Gastroesophageal sphincter (tissue), 4 donors: Measurements from ENCODE around the gene MTHFS. TPM values are rescaled to one million over a fixed set of nuclear protein-coding genes. Genes with fewer than 3 reads are reported as not detected.

Source experiments
- ATAC-seq: fragments of 150-250 bp; one replicate; pipeline ENCODE4 v1.9.1; 2016; ENCODE audit warnings: mild to moderate bottlenecking, moderate library complexity
- H3K27ac ChIP-seq, 4 donors: fragments of 200-600 bp; sonication (generic) in 3 of 4; 1 replicate in 3 of 4; 2 replicates in 1 of 4; pipeline ENCODE4 v1.5.1; 2016 to 2019
- H3K27me3 ChIP-seq: fragments of 200-600 bp; sonication (generic); one replicate; pipeline ENCODE4 v1.5.1; 2019
- H3K36me3 ChIP-seq, 2 donors: fragments of 200-600 bp; sonication (generic); one replicate each; pipeline ENCODE4 v1.5.1; 2019; ENCODE audit warnings: control low read depth in 1 of 2
- H3K4me1 ChIP-seq, 3 donors: fragments of 200-600 bp; sonication (generic); 1 replicate in 2 of 3; 2 replicates in 1 of 3; pipeline ENCODE4 v1.5.1; 2016 to 2019; ENCODE audit warnings: control low read depth in 2 of 3
- H3K4me3 ChIP-seq, 2 donors: fragments of 200-600 bp; sonication (generic); one replicate each; pipeline ENCODE4 v1.5.1; 2019; ENCODE audit warnings: mild to moderate bottlenecking in 1 of 2, moderate library complexity in 1 of 2
- H3K9me3 ChIP-seq, 3 donors: fragments of 200-600 bp; sonication (generic); one replicate each; pipeline ENCODE4 v1.5.1; 2017 to 2019; ENCODE audit warnings: control low read depth in 2 of 3
- EP300 ChIP-seq: sonication (generic); formaldehyde crosslinking; IDR thresholded peaks from one replicate; pipeline ENCODE4 v1.6.1; 2017; ENCODE audit warnings: antibody characterized with exemption, mild to moderate bottlenecking
- POLR2A ChIP-seq, 2 donors: fragments of 450-650 bp; IDR thresholded peaks; one replicate each; pipeline ENCODE4 v1.6.1; 2017; ENCODE audit warnings: antibody characterized with exemption in 2 of 2, mild to moderate bottlenecking in 2 of 2, moderate library complexity in 1 of 2
- POLR2AphosphoS5 ChIP-seq: sonication (generic); formaldehyde crosslinking; IDR thresholded peaks from one replicate; pipeline ENCODE4 v1.6.1; 2017; ENCODE audit warnings: antibody characterized with exemption
- WGBS, 2 donors: methylation state at CpG; one replicate each; pipeline ENCODE4 v1.1.5; 2018; ENCODE audit warnings: low coverage in 1 of 2; 5-methylcytosine and 5-hydroxymethylcytosine counted together
- total RNA-seq, 4 donors: library from RNA; depleted of rRNA; stranded (reverse); fragments of >200 nt; gene quantifications; one replicate each; pipeline ENCODE4 v1.1.0, GENCODE V29; 2016
- TF ChIP-seq, protein P1 (sequence below), 4 experiments: fragments of 200-600 bp in 2 of 4; fragments of 450-650 bp in 2 of 4; sonication (generic) in 1 of 4; IDR thresholded peaks; one replicate each; pipeline ENCODE4 v1.5.1; 2017 to 2019; ENCODE audit warnings: antibody characterized with exemption in 4 of 4, mild to moderate bottlenecking in 2 of 4, moderate library complexity in 2 of 4

MTHFS gene
- total RNA-seq, 4 donors from 2014 or later: 7.9 to 12.8 (median 11.0) TPM

DNA sequence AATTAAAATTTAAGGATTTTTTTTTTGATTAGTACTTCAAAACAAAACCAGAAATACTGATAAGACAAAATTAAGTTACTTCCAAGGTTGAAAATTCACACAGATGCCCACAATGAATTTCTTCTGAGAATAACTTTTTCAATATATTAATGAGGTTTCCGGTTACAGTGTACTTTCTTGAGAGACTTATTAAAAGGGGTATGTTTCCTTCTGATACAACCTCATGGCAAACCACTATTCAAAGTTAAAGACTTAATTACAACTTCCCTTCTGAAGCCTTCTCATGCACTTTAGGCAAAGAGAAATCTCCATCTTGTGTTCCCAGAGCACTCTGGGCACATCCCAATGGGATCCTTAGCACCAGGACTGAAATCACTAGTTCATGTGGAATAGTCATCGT is 36.2 kb downstream of the MTHFS start:
- peaks cover 0 to 5% of the 10 kb centered on the region in 2 donors for H3K36me3 ChIP-seq
- H3K9me3 ChIP-seq: no peaks in the 10 kb centered on the region
- H3K4me1 ChIP-seq: no peaks in the 10 kb centered on the region
- ATAC-seq: no peak
- TF ChIP-seq EP300 (no peak), POLR2AphosphoS5 (no peak), POLR2A (IDR thresholded peaks at IDR 0.05) (no peak)
- TF ChIP-seq, protein P1, sequence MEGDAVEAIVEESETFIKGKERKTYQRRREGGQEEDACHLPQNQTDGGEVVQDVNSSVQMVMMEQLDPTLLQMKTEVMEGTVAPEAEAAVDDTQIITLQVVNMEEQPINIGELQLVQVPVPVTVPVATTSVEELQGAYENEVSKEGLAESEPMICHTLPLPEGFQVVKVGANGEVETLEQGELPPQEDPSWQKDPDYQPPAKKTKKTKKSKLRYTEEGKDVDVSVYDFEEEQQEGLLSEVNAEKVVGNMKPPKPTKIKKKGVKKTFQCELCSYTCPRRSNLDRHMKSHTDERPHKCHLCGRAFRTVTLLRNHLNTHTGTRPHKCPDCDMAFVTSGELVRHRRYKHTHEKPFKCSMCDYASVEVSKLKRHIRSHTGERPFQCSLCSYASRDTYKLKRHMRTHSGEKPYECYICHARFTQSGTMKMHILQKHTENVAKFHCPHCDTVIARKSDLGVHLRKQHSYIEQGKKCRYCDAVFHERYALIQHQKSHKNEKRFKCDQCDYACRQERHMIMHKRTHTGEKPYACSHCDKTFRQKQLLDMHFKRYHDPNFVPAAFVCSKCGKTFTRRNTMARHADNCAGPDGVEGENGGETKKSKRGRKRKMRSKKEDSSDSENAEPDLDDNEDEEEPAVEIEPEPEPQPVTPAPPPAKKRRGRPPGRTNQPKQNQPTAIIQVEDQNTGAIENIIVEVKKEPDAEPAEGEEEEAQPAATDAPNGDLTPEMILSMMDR (IDR thresholded peaks at IDR 0.05): no peak
- WGBS, 2 donors: 87 to 100% methylated on average over 2 of the region's 2 CpGs
- no peak overlapping the region for H3K27ac ChIP-seq
- H3K27me3 ChIP-seq: no peaks in the 10 kb centered on the region
- H3K4me3 ChIP-seq: no peak overlapping the region

DNA sequence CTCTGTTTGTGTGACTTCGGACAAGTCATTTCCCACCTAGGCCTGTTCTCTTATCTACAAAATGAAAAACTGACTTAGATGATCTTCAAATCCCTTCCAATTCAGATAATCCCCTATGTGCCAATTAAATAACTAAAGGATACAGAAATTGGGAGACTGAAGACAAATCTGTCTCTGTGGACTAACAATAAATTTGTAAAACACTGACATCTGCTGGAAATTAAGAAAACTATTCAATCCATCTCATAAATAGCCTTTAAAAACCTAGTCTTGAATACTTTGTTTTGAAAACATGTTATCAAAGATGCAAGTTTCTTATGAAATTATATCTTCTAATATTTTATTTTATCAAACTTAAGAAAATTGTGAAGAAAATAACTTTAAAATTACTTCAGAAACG is 38.3 kb downstream of the MTHFS start:
- WGBS, 2 donors: 85 to 95% methylated on average over 2 of the region's 2 CpGs
- Histone ChIP-seq H3K9me3 (no peaks in the 10 kb centered on the region), H3K4me3 (no peak overlapping the region), H3K4me1 (peaks cover 0 to 3% (median 0%) of the 10 kb centered on the region in 3 donors), H3K27me3 (no peaks in the 10 kb centered on the region), H3K36me3 (no peaks in the 10 kb centered on the region), H3K27ac (no peak overlapping the region)
- ATAC-seq: no peak
- no peak for TF ChIP-seq POLR2A (IDR thresholded peaks at IDR 0.05)
- TF ChIP-seq POLR2AphosphoS5: no peak
- TF ChIP-seq, protein P1 (IDR thresholded peaks at IDR 0.05): no peak
- TF ChIP-seq EP300: no peak

DNA sequence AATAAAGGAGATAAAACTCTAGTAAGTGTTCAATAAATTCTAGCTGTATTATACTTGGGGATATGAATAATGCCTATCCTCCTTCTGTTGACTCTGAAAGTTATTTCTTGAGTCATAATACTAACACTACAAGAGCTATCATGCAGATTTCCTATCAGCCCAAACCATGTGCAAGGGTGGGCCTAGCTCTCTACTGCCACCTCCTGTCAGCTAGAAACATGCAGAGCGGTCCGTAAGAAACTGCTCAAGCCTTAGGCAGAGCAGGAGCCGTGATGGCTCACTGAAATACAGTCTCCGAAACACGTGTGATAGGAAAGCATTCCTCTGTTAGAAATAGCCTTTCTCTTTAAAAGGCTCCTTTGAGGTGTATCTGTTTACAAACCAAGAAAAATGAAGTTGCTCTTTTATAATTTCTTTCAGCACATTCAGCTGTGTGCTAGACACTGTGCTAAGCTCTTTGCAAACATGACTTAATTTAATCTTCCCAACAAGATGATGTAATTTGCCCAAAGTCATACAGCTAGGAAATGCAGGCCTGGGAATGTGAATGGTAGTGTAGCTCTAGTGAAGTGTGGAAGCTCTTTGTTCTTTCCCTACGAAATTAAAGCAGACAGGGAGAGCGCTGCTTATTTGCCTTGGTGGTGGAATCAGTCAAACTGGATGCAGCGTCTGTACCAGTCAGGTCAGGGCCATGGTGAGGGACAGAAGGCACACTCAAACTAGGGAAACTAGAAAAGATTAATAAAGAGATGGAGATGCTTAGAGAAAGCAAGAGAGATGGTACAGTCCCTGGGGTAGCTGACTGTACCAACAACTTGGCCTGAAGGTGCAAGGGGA is 43.1 kb downstream of the MTHFS start:
- Histone ChIP-seq H3K4me3 (no peak overlapping the region), H3K36me3 (no peaks in the 10 kb centered on the region), H3K27ac (no peak overlapping the region), H3K9me3 (no peaks in the 10 kb centered on the region), H3K27me3 (no peaks in the 10 kb centered on the region), H3K4me1 (peaks cover 0 to 4% (median 0%) of the 10 kb centered on the region in 3 donors)
- TF ChIP-seq POLR2AphosphoS5 (no peak), POLR2A (IDR thresholded peaks at IDR 0.05) (no peak)
- TF ChIP-seq, protein P1 (IDR thresholded peaks at IDR 0.05): peak; percentile 68 to 87 (median 74)
- 34 to 51% methylated on average over 5 to 7 of the region's 8 CpGs for WGBS, 2 donors
- peak; percentile 83 for ATAC-seq

DNA sequence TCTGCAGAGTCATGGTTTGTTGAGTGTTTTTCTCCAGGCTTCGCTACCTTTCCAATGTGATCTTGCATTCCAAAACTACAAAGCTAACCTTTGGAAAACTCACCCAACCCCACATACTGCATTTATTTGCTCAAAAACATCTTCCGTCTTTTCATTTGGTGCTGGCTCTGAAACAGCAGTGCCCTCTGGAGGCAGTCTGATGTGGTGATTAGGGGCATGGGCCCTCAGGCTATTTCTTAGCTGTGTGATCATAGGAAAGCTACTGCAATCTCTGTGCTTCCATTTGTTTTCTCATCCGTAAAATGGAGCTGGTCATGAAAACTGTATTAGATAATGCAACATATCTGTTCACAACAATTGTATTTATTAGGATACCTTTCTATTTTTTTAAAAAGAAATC is 47.0 kb downstream of the MTHFS start:
- ATAC-seq: no peak
- Histone ChIP-seq H3K9me3 (no peaks in the 10 kb centered on the region), H3K4me3 (no peak overlapping the region), H3K27me3 (no peaks in the 10 kb centered on the region), H3K36me3 (peaks cover 0 to 13% of the 10 kb centered on the region in 2 donors), H3K27ac (no peak overlapping the region), H3K4me1 (peaks cover 0 to 4% (median 0%) of the 10 kb centered on the region in 3 donors)
- TF ChIP-seq POLR2A (IDR thresholded peaks at IDR 0.05): no peak
- TF ChIP-seq, protein P1 (IDR thresholded peaks at IDR 0.05): peak in 1 of 4 experiments; percentile 34
- 94% methylated on average over 2 to 3 of the region's 3 CpGs for WGBS, 2 donors

DNA sequence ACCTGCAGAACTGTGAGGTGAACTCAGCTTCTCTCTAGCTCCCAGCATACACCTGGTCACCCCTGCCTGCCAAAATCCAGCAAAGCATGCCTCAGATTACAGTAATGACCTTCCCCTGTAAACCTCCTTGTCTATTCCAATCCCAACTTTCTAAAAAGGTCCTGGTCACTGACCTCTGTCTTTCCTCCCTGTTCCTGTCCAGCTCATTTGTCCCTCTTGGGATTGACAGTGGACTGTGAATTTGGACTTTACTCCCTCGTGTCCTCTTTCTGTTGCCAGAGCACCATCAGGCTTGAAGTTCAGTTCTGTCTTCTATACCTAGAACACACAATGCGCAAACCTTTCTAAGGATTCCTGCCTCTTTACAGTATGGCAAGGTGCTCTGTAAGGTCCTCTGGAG is 50.3 kb downstream of the MTHFS start:
- Histone ChIP-seq H3K27me3 (no peaks in the 10 kb centered on the region), H3K36me3 (peaks cover 0 to 26% of the 10 kb centered on the region in 2 donors), H3K4me3 (no peak overlapping the region), H3K4me1 (no peaks in the 10 kb centered on the region), H3K27ac (no peak overlapping the region), H3K9me3 (no peaks in the 10 kb centered on the region)
- ATAC-seq: no peak
- TF ChIP-seq, protein P1 (IDR thresholded peaks at IDR 0.05): no peak
- TF ChIP-seq POLR2A (IDR thresholded peaks at IDR 0.05): no peak
- TF ChIP-seq EP300: no peak
- TF ChIP-seq POLR2AphosphoS5: no peak
- 80 to 90% methylated on average over 1 to 2 of the region's 2 CpGs for WGBS, 2 donors
